Measurements from ENCODE around the gene FAM3A.

Gene FAM3A

GRCh38 chrX:154488336-154489075, 27.5 kb downstream of the FAM3A start:
- TF ChIP-seq GATA2 (IDR thresholded peaks at IDR 0.05; ENCODE audit: low read depth, low read length) (no peak), GATA3 (IDR thresholded peaks at IDR 0.05; ENCODE audit: low read depth, low read length) (no peak)

- no peak for TF ChIP-seq GATA3 (IDR thresholded peaks at IDR 0.05; ENCODE audit: low read depth, low read length)
- no peak for TF ChIP-seq GATA2 (IDR thresholded peaks at IDR 0.05; ENCODE audit: low read depth, low read length)
Observed at GRCh38 chrX:154487518-154488290, 28.3 kb downstream of the FAM3A start.

GRCh38 chrX:154486396-154487207, 29.4 kb downstream of the FAM3A start, which contains the start of gene UBL4A:
Gene UBL4A, minus strand, starts transcription at chrX:154486615. Its CDS starts 31 bp downstream, at chrX:154486584.
- TF ChIP-seq GATA2 (IDR thresholded peaks at IDR 0.05; ENCODE audit: low read depth, low read length), result no peak
- TF ChIP-seq GATA3 (IDR thresholded peaks at IDR 0.05; ENCODE audit: low read depth, low read length), result no peak

- TF ChIP-seq GATA3 (IDR thresholded peaks at IDR 0.05; ENCODE audit: low read depth, low read length) (no peak), GATA2 (IDR thresholded peaks at IDR 0.05; ENCODE audit: low read depth, low read length) (no peak)
Observed at GRCh38 chrX:154486052-154486395, 30.0 kb downstream of the FAM3A start.

- TF ChIP-seq GATA2 (IDR thresholded peaks at IDR 0.05; ENCODE audit: low read depth, low read length) (no peak), GATA3 (IDR thresholded peaks at IDR 0.05; ENCODE audit: low read depth, low read length) (no peak)
Observed at GRCh38 chrX:154485150-154486051, 30.6 kb downstream of the FAM3A start.

- no peak for TF ChIP-seq GATA3 (IDR thresholded peaks at IDR 0.05; ENCODE audit: low read depth, low read length)
- TF ChIP-seq GATA2 (IDR thresholded peaks at IDR 0.05; ENCODE audit: low read depth, low read length), result no peak
Observed at GRCh38 chrX:154484255-154485149, 31.5 kb downstream of the FAM3A start.

GRCh38 chrX:154483325-154483724, 32.7 kb downstream of the FAM3A start:
- TF ChIP-seq GATA2 (IDR thresholded peaks at IDR 0.05; ENCODE audit: low read depth, low read length) (no peak), GATA3 (IDR thresholded peaks at IDR 0.05; ENCODE audit: low read depth, low read length) (no peak)

- TF ChIP-seq GATA2 (IDR thresholded peaks at IDR 0.05; ENCODE audit: low read depth, low read length), result no peak
- TF ChIP-seq GATA3 (IDR thresholded peaks at IDR 0.05; ENCODE audit: low read depth, low read length), result no peak
Observed at GRCh38 chrX:154482786-154483185, 33.2 kb downstream of the FAM3A start.

- TF ChIP-seq GATA2 (IDR thresholded peaks at IDR 0.05; ENCODE audit: low read depth, low read length) (no peak), GATA3 (IDR thresholded peaks at IDR 0.05; ENCODE audit: low read depth, low read length) (no peak)
Observed at GRCh38 chrX:154481911-154482601, 34.0 kb downstream of the FAM3A start.

GRCh38 chrX:154481195-154481594, 34.8 kb downstream of the FAM3A start:
- TF ChIP-seq GATA3 (IDR thresholded peaks at IDR 0.05; ENCODE audit: low read depth, low read length) (no peak), GATA2 (IDR thresholded peaks at IDR 0.05; ENCODE audit: low read depth, low read length) (no peak)

GRCh38 chrX:154478728-154479622, 37.1 kb downstream of the FAM3A start, which contains the start of gene LAGE3:
Gene LAGE3, minus strand, starts transcription at chrX:154479281. Its CDS starts 366 bp downstream, at chrX:154478915.
- no peak for TF ChIP-seq GATA2 (IDR thresholded peaks at IDR 0.05; ENCODE audit: low read depth, low read length)
- TF ChIP-seq GATA3 (IDR thresholded peaks at IDR 0.05; ENCODE audit: low read depth, low read length), result no peak
